Stimulated activated CD4-positive, alpha-beta T cell treated with anti-CD3 and anti-CD28 coated beads, Interleukin-4, amount 100 ng/mL, for 48 hours (primary cell): ENCODE data around the gene CD38.

ENCODE experiments used
- DNase-seq, 2 donors: peaks; one replicate each; pipeline ENCODE4 v3.0.0-alpha.2; 2020; ENCODE audit warnings: low read depth in 2 of 2

The CD38 gene

DNA sequence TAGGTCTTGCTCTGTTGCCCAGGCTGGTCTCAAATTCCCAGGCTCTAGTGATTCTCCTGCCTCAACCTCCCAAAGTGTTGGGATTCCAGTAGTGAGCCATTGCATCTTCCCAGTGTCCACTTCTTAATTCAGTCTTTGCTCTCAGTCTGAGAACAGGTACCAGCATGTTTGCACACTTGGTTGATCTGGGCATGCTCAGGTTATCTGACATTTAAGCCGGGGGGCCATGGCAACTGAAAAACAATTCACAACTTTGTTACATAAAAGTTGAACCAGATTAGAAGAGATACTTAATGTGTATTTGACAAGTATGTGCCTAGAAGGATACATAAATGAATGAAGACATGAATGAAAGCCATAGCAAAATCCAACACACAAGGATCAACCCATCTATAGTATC is 121.4 kb downstream of the CD38 start:
- DNase-seq = no peak

DNA sequence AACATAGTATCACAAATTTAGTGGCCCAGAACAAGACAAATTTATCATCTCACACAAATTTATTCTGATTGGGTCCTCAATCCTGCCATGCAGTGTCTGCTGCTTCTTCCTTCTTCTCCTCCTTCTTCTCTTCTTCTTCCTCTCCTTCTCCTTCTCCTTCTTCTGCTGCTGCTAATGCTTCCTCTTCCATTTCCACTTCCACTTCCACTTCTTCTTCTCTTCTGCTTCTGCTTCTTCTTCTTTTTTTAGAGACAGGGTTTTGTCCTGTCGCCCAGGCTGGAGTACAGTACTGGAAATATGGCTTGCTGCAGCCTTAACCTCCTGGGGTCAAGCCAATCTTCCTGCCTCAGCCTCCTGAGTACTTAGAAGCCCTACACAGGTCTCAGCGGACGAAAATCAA is 122.9 kb downstream of the CD38 start:
- no peak for DNase-seq

DNA sequence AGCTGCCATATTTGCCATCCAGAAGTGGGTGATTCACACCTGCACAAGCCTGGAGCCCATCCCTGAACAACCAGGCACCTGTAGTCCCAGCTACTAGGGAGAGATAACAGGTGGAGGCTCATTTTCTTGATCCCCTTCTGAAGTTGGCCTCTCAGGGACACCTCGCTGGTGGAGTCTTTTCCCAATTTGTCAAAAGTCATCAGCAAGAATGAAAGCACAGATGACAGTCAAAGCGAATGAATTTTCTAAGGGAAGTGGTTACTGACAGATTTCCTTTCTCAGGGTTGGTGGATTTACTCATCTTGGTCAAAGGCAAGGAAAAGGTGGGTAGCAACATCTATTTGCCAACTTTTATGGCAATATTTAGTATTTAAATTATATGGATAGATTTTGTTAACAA is 123.9 kb downstream of the CD38 start:
- DNase-seq = no peak

- DNase-seq = no peak
These were observed 124.6 kb downstream of the CD38 start for GRCh38 chr4:15902746-15903145.
